ENCODE measurements around the gene CNTRL.
"Not testable (repeated sequence)": the region's sequence is repeated elsewhere in the genome, so short reads cannot be mapped to it uniquely, and the experiment has no call there.

Gene CNTRL

GRCh38 chr9:121133104-121133816, 58.5 kb downstream of the CNTRL start:
- peak; percentile 6 for DNase-seq (ENCODE audit: low read depth)

- DNase-seq (ENCODE audit: low read depth): no peak
These were observed 60.9 kb downstream of the CNTRL start for GRCh38 chr9:121135642-121136041.

GRCh38 chr9:121138561-121138960, 63.8 kb downstream of the CNTRL start:
- DNase-seq (ENCODE audit: low read depth): no peak

GRCh38 chr9:121138973-121139372, 64.2 kb downstream of the CNTRL start:
- no peak for DNase-seq (ENCODE audit: low read depth)

- DNase-seq (ENCODE audit: low read depth): no peak
These were observed 65.4 kb downstream of the CNTRL start for GRCh38 chr9:121140162-121140561.

- no peak for DNase-seq (ENCODE audit: low read depth)
These were observed 66.6 kb downstream of the CNTRL start for GRCh38 chr9:121141306-121141705.

- no peak for DNase-seq (ENCODE audit: low read depth)
These were observed 67.0 kb downstream of the CNTRL start for GRCh38 chr9:121141706-121142105.

GRCh38 chr9:121143771-121144170, 69.0 kb downstream of the CNTRL start:
- DNase-seq (ENCODE audit: low read depth): no peak

- DNase-seq (ENCODE audit: low read depth): no peak
These were observed 69.7 kb downstream of the CNTRL start for GRCh38 chr9:121144482-121144881.

- DNase-seq (ENCODE audit: low read depth): no peak
These were observed 75.4 kb downstream of the CNTRL start for GRCh38 chr9:121150188-121150587.

GRCh38 chr9:121153642-121154041, 78.9 kb downstream of the CNTRL start:
- DNase-seq (ENCODE audit: low read depth): no peak

GRCh38 chr9:121154782-121155181, 80.0 kb downstream of the CNTRL start:
- DNase-seq (ENCODE audit: low read depth): no peak

- no peak for DNase-seq (ENCODE audit: low read depth)
These were observed 81.5 kb downstream of the CNTRL start for GRCh38 chr9:121156263-121156731.

- no peak for DNase-seq (ENCODE audit: low read depth)
These were observed 83.2 kb downstream of the CNTRL start for GRCh38 chr9:121157939-121158338.

- DNase-seq (ENCODE audit: low read depth): no peak
These were observed 85.3 kb downstream of the CNTRL start for GRCh38 chr9:121160025-121160424.

GRCh38 chr9:121168052-121168451, 93.3 kb downstream of the CNTRL start:
- no peak for DNase-seq (ENCODE audit: low read depth)

GRCh38 chr9:121169094-121169601, 94.4 kb downstream of the CNTRL start:
- no peak for DNase-seq (ENCODE audit: low read depth)

GRCh38 chr9:121171236-121171635, 96.5 kb downstream of the CNTRL start:
- DNase-seq (ENCODE audit: low read depth): no peak

GRCh38 chr9:121172726-121173487, 98.2 kb downstream of the CNTRL start:
- no peak for DNase-seq (ENCODE audit: low read depth)

- no peak for DNase-seq (ENCODE audit: low read depth)
These were observed 98.7 kb downstream of the CNTRL start for GRCh38 chr9:121173501-121173900.

- DNase-seq (ENCODE audit: low read depth): no peak
These were observed 104.1 kb downstream of the CNTRL start for GRCh38 chr9:121178676-121179372.

- not testable (repeated sequence) for DNase-seq (ENCODE audit: low read depth)
These were observed 104.6 kb downstream of the CNTRL start for GRCh38 chr9:121179373-121179721.

All from stimulated activated CD8-positive, alpha-beta memory T cell treated with anti-CD3 and anti-CD28 coated beads, Interleukin-15, amount 100 ng/mL, for 24 hours (primary cell).